ENCODE results near the gene MBOAT7. TPM values are rescaled to one million over a fixed set of nuclear protein-coding genes. Genes with fewer than 3 reads are reported as not detected.

The MBOAT7 gene
- total RNA-seq, 2 experiments from 2014 or later: 107 to 112 TPM

DNA sequence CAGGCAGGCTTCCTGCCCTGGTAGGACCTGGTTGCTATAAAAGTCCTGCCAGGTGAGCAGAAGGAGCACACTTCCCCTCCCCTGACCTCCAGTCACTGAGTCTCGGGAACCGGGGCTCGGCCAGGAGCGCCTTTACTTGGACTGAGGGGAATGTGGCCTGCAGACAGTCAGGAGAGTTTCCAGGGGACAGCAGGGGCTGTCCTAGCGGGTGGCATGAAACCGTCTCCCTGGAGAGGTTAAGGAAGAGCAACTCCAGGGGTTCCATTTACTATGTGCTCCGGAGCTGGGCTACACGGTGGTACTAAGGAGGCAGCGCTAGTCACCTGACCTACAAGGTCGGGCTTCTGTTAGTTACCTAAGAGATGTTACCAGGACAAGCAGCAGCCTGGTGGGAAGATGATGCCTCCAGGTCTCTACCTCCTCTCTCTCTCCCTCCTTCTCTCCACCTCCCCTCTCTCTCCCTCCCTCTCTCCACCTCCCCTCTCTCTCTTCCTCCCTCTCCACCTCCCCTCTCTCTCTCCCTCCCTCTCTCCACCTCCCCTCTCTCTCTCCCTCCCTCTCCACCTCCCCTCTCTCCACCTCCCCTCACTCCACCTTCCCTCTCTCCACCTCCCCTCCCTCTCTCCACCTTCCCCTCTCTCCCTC is 55.9 kb downstream of the MBOAT7 start:
- Mint-ChIP-seq H3K27me3 (no peaks in the 10 kb centered on the region), H3K9me3 (no peaks in the 10 kb centered on the region), H3K4me3 (no peak overlapping the region), H3K36me3 (peaks cover 11% of the 10 kb centered on the region), H3K27ac (no peak overlapping the region), H3K4me1 (ENCODE audit: low read depth) (peaks cover 15% of the 10 kb centered on the region)
- ChIA-PET POLR2A (no interaction called here), CTCF (no interaction called here)
- DNase-seq: no peak
- intact Hi-C loops (cut with micrococcal nuclease): no loop called here

DNA sequence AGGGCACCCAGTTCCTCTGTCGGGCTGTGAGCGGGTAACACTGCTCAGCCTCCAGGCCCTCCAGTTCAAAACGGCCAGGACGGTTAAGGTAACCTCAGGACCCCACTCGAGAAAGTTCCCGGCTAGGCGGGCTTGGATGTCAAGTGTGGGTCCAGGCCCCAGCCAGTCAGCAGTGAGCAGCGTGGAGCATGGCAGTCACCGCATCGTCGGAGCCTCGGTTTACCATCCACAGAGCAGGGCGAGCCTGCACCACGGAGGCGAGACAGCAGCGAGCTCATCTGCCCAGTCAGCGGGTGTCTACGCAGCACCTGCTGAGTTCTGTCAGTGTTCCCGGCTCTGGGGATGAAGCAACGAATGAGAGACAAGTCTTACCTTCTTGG is 59.8 kb downstream of the MBOAT7 start:
- peaks cover 3% of the 10 kb centered on the region for H3K4me1 Mint-ChIP-seq (ENCODE audit: low read depth)
- ChIA-PET POLR2A (no interaction called here), CTCF (no interaction called here)
- H3K27me3 Mint-ChIP-seq: no peaks in the 10 kb centered on the region
- no peaks in the 10 kb centered on the region for H3K9me3 Mint-ChIP-seq
- no peak overlapping the region for H3K27ac Mint-ChIP-seq
- H3K4me3 Mint-ChIP-seq: no peak overlapping the region
- H3K36me3 Mint-ChIP-seq: peaks cover 19% of the 10 kb centered on the region
- DNase-seq: no peak
- intact Hi-C loops (cut with micrococcal nuclease): no loop called here

DNA sequence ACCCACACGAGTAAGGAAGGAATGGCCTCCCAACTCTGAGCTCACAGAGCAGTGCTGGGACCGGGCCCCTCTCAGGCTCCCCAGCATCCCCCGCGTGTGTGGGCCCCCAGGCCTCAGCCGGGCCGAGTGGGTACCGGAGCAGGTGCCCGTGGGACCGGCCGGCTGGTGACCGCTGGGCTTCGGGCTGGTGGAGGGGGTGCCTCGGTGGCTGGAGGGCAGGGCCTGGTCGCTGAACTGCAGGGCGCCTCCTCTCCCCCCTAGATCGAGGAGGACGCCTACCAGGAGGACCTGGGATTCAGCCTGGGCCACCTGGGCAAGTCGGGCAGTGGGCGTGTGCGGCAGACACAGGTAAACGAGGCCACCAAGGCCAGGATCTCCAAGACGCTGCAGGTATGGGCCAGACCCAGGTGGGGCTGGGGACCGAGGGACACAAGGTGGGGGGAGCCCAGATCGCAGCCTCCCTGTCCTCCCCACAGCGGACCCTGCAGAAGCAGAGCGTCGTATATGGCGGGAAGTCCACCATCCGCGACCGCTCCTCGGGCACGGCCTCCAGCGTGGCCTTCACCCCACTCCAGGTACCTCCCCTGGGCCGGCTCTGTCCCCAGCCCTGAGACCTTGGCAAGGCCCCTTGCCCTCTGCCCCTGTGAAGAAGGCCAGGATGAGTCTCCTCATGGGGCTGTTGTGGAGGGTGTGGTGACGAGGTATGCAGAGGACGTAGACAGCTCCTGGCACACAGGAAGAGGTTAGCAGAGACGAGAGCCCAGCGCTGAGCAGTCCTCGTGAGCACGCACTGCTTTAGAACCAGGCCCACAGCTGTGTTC is 60.4 kb downstream of the MBOAT7 start:
- Mint-ChIP-seq H3K4me1 (ENCODE audit: low read depth) (no peaks in the 10 kb centered on the region), H3K36me3 (peaks cover 22% of the 10 kb centered on the region), H3K9me3 (no peaks in the 10 kb centered on the region), H3K27me3 (no peaks in the 10 kb centered on the region), H3K4me3 (no peak overlapping the region), H3K27ac (no peak overlapping the region)
- intact Hi-C loops (cut with micrococcal nuclease): no loop called here
- ChIA-PET CTCF (no interaction called here), POLR2A (no interaction called here)
- DNase-seq: no peak

DNA sequence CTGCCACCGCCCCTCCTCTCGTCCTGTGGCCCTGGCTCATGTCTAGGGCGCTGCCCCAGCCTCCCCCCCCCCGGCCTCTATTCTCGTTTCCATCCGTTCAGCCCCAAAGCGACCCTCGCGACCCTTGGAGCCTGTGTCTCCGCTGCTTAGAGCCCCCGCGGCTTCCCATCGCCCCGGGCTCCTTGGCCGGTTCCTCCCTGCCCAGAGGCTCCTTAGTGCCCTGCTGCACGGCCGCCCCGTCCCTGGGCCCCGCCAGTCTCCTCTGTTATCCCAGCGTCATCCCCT is 61.0 kb downstream of the MBOAT7 start:
- Mint-ChIP-seq H3K27ac (no peak overlapping the region), H3K36me3 (peaks cover 24% of the 10 kb centered on the region), H3K9me3 (no peaks in the 10 kb centered on the region), H3K4me1 (ENCODE audit: low read depth) (no peaks in the 10 kb centered on the region), H3K27me3 (no peaks in the 10 kb centered on the region), H3K4me3 (no peak overlapping the region)
- intact Hi-C loops (cut with micrococcal nuclease): no loop called here
- CTCF ChIA-PET: no interaction called here
- POLR2A ChIA-PET: no interaction called here
- no peak for DNase-seq

DNA sequence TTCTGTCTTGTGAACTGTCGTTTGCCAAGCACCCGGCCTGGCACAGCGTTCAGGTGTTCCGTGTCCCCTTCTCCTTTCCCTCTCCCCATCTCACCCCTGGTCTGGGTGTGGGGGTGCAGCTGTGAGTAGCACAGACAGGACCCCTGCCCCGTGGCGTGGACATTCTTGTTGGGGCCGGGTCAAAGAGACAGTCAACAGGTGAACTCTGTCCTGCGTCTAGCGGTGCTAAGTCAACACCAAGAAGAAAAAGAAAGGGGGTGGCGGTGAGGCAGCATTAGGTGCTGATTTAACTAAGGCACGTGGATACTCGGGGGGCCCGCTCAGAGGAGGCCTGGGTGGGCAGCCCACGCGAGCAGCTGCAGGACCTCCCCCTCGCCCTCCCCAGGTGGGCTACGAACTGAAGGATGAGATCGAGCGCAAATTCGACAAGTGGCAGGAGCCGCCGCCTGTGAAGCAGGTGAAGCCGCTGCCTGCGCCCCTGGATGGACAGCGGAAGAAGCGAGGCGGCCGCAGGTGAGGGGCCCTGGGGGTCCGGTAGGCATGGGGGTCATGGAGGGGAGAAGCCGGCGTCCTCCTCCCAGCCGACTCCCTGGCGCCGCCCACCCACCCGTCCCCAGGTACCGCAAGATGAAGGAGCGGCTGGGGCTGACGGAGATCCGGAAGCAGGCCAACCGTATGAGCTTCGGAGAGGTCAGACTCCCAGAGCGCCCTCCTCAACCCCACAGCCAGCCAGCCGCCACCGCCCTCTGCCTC is 61.5 kb downstream of the MBOAT7 start:
- no peak for DNase-seq
- Mint-ChIP-seq H3K27me3 (no peaks in the 10 kb centered on the region), H3K36me3 (peaks cover 26% of the 10 kb centered on the region), H3K4me1 (ENCODE audit: low read depth) (no peaks in the 10 kb centered on the region), H3K9me3 (no peaks in the 10 kb centered on the region), H3K4me3 (no peak overlapping the region), H3K27ac (no peak overlapping the region)
- ChIA-PET CTCF (no interaction called here), POLR2A (no interaction called here)
- intact Hi-C loops (cut with micrococcal nuclease): no loop called here

DNA sequence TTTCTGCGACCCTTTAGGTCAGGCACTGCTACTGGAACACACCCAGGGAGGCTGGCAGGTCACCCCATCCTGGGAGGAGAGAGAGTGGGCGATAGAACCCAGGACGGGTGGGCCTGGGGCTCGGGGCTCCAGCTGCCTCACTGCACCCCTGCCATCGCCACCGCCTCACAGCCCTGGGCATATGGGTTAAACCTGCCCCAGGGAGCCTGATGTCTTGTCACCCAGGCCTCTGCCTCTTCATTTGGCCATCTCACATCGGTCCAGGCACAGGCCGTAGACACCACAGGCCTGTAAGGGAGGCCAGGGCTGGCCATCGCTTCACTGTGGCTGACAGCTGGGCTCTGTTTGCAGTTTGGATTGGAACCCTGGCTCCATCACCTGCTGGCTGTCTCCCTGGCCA is 63.7 kb downstream of the MBOAT7 start:
- DNase-seq: no peak
- intact Hi-C loops (cut with micrococcal nuclease): no loop called here
- Mint-ChIP-seq H3K36me3 (peaks cover 25% of the 10 kb centered on the region), H3K4me3 (no peak overlapping the region), H3K9me3 (no peaks in the 10 kb centered on the region), H3K27ac (no peak overlapping the region), H3K4me1 (ENCODE audit: low read depth) (no peaks in the 10 kb centered on the region), H3K27me3 (no peaks in the 10 kb centered on the region)
- ChIA-PET POLR2A (no interaction called here), CTCF (no interaction called here)

DNA sequence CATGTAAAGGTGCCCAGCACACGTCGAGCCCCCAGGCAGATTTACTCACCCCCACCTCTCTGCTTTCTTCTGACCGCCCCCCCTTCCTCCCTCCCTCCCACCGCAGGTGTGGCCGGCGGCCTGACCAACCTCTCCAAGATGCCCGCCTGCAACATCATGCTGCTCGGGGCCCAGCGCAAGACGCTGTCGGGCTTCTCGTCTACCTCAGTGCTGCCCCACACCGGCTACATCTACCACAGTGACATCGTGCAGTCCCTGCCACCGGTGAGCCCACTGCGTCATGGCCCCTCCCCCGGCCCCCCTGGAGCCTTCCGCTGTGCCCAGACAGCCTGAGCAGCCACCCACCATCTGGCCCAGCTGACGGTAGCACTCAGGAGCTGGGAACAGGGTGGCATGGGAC is 65.0 kb downstream of the MBOAT7 start:
- Mint-ChIP-seq H3K4me1 (ENCODE audit: low read depth) (no peaks in the 10 kb centered on the region), H3K27me3 (no peaks in the 10 kb centered on the region), H3K36me3 (peaks cover 30% of the 10 kb centered on the region), H3K9me3 (no peaks in the 10 kb centered on the region), H3K27ac (no peak overlapping the region), H3K4me3 (no peak overlapping the region)
- POLR2A ChIA-PET: no interaction called here
- no peak for DNase-seq
- CTCF ChIA-PET: no interaction called here
- intact Hi-C loops (cut with micrococcal nuclease): no loop called here

DNA sequence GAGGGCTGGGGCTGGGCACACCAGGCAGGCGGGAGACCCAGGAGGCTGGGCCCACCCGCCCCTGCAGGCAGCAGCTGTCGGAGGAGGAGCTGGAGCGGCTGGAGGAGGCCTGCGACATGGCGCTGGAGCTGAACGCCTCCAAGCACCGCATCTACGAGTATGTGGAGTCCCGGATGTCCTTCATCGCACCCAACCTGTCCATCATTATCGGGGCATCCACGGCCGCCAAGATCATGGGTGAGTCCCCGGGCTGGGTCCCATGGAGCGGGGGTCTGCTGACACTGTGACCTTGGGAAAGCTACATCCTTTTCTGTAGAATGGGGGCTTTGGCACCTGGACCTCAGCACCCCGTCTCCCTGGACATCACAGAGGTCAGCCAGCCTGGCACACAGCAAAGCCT is 65.7 kb downstream of the MBOAT7 start:
- intact Hi-C loops (cut with micrococcal nuclease): no loop called here
- Mint-ChIP-seq H3K9me3 (no peaks in the 10 kb centered on the region), H3K36me3 (peaks cover 28% of the 10 kb centered on the region), H3K4me3 (no peak overlapping the region), H3K27ac (no peak overlapping the region), H3K4me1 (ENCODE audit: low read depth) (no peaks in the 10 kb centered on the region), H3K27me3 (no peaks in the 10 kb centered on the region)
- CTCF ChIA-PET: no interaction called here
- POLR2A ChIA-PET: no interaction called here
- DNase-seq: no peak

Other genes with a start within 250 kb of the MBOAT7 start
- gene CACNG8, start 226.6 kb downstream of the MBOAT7 start, total RNA-seq: under 1 TPM in 1 of 2 experiments, not detected in 1; 0.02 TPM
- gene CACNG6, start 197.9 kb downstream of the MBOAT7 start, total RNA-seq: not detected
- gene VSTM1, start 125.7 kb downstream of the MBOAT7 start, total RNA-seq: not detected
- not detected for gene TARM1, start 108.2 kb downstream of the MBOAT7 start, total RNA-seq
- under 1 TPM; 0.29 to 0.59 TPM for gene OSCAR, start 88.8 kb downstream of the MBOAT7 start, total RNA-seq
- gene NDUFA3, start 86.7 kb downstream of the MBOAT7 start, total RNA-seq: 100 to 1,000 TPM; 106 to 113 TPM
- gene TFPT, start 73.9 kb downstream of the MBOAT7 start, total RNA-seq: 10 to 100 TPM; 27.1 to 31.6 TPM
- 10 to 100 TPM; 74.4 to 74.6 TPM for gene PRPF31, start 73.8 kb downstream of the MBOAT7 start, total RNA-seq
- 10 to 100 TPM; 54.6 to 58.7 TPM for gene CNOT3, start 51.8 kb downstream of the MBOAT7 start, total RNA-seq
- 1 to 10 TPM; 4.7 to 5.3 TPM for gene LENG1, start 29.9 kb downstream of the MBOAT7 start, total RNA-seq
- under 1 TPM; 0.26 to 0.27 TPM for gene TMC4, start 16.4 kb downstream of the MBOAT7 start, total RNA-seq
- 10 to 100 TPM; 15.5 to 16.3 TPM for gene TSEN34, start 1.7 kb upstream of the MBOAT7 start, total RNA-seq
- 1,000 to 10,000 TPM; 1,595 to 1,653 TPM for gene RPS9, start 11.3 kb upstream of the MBOAT7 start, total RNA-seq
- 1 to 10 TPM in 1 of 2 experiments, under 1 TPM in 1; 0.68 to 1.6 TPM for gene LILRB3, start 33.4 kb upstream of the MBOAT7 start, total RNA-seq
- gene LILRA6, start 53.2 kb upstream of the MBOAT7 start, total RNA-seq: under 1 TPM in 1 of 2 experiments, not detected in 1; 0.26 TPM
- gene LILRB5, start 67.7 kb upstream of the MBOAT7 start, total RNA-seq: not detected
- not detected for gene LILRB2, start 91.5 kb upstream of the MBOAT7 start, total RNA-seq
- not detected for gene LILRA5, start 123.6 kb upstream of the MBOAT7 start, total RNA-seq
- not detected for gene LILRA4, start 149.6 kb upstream of the MBOAT7 start, total RNA-seq
- 1 to 10 TPM; 4.9 to 5.7 TPM for gene LAIR1, start 175.4 kb upstream of the MBOAT7 start, total RNA-seq
- not detected for gene TTYH1, start 225.9 kb upstream of the MBOAT7 start, total RNA-seq